Measurements from ENCODE around the gene RAVER2.
"Not testable (repeated sequence)": the region's sequence is repeated elsewhere in the genome, so short reads cannot be mapped to it uniquely, and the experiment has no call there.

DNA sequence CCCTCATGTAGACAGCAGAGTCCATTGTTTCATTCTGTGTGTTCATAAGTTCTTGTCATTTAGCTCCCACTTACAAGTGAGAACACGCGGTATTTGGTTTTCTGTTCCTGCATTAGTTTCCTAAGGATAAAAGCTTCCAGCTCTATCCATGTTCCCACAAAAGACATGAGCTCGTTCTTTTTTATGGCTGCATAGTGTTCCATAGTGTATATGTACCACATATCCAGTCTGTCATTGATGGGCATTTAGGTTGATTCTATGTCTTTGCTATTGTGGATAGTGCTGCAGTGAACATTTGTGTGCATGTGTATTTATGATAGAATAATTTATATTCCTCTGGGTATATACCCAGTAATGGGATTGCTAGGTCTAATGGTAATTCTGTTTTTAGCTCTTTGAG, 75.7 kb downstream of the RAVER2 start:
- TF ChIP-seq POLR2AphosphoS5, SPI1, POLR2A, TAF1 (IDR thresholded peaks at IDR 0.05; ENCODE audit: low read depth, low read length): not testable (repeated sequence)

Measured in GM12891 (cell line).